ENCODE results near the gene ANO2. TPM values are rescaled to one million over a fixed set of nuclear protein-coding genes. Genes with fewer than 3 reads are reported as not detected.

Gene ANO2
- total and polyA plus RNA-seq, 2 donors (not counting 3 experiments of a cell fraction or from before 2014, with no cell fraction given), result 15.4 to 65.0 TPM

- Histone ChIP-seq H3K4me1 (ENCODE audit: control insufficient read depth, extremely low read depth, insufficient read depth, low read length) (no peaks in the 10 kb centered on the region), H3K4me3 (replicated peaks in 1 of 3; ENCODE audit: insufficient read depth in 1 of 3, low read depth in 1 of 3, low read length in 3 of 3) (no peak overlapping the region), H3K27ac (ENCODE audit: insufficient read depth, low read depth, low read length) (no peak overlapping the region), H3K79me2 (ENCODE audit: control insufficient read depth, insufficient read depth, low read length) (no peaks in the 10 kb centered on the region), H3K27me3 (ENCODE audit: control insufficient read depth in 2 of 2, insufficient read depth in 2 of 2, low read length in 2 of 2) (no peaks in the 10 kb centered on the region), H3K9me1 (replicated peaks; ENCODE audit: control insufficient read depth, extremely low read depth, insufficient read depth, low read length) (peaks cover 3% of the 10 kb centered on the region), H3K9me3 (replicated peaks; ENCODE audit: control insufficient read depth, insufficient read depth, low read length) (no peaks in the 10 kb centered on the region), H4K20me1 (replicated peaks; ENCODE audit: control insufficient read depth, extremely low read depth, insufficient read depth, low read length) (no peaks in the 10 kb centered on the region), H3K4me2 (ENCODE audit: insufficient read depth, low read length) (no peak overlapping the region), H3K9ac (replicated peaks; ENCODE audit: extremely low read depth, insufficient read depth, low read length) (no peak overlapping the region), H2AFZ (ENCODE audit: low read depth, low read length) (no peak overlapping the region), H3K36me3 (ENCODE audit: control insufficient read depth in 2 of 2, extremely low read depth in 1 of 2, insufficient read depth in 2 of 2, low read length in 2 of 2) (peaks cover 5 to 15% of the 10 kb centered on the region in 2 experiments)
- no TSS peak for BruUV-seq (replicated peaks)
- no peak for TF ChIP-seq POLR2A (IDR thresholded peaks at IDR 0.05; ENCODE audit: low read depth, low read length)
- no peak for TF ChIP-seq JUN (IDR thresholded peaks at IDR 0.05; ENCODE audit: borderline replicate concordance, insufficient read depth, insufficient read length, low read depth)
- TF ChIP-seq EZH2 (IDR thresholded peaks at IDR 0.05; ENCODE audit: borderline replicate concordance, low read depth, low read length, severe bottlenecking), result no peak
- TF ChIP-seq MYC (IDR thresholded peaks at IDR 0.05; ENCODE audit: low read depth, low read length), result no peak
- no peak for TF ChIP-seq FOS (IDR thresholded peaks at IDR 0.05; ENCODE audit: borderline replicate concordance, insufficient read depth, low read length)
- TF ChIP-seq MAX (IDR thresholded peaks at IDR 0.05; ENCODE audit: insufficient read depth, insufficient read length), result no peak
- no peak for TF ChIP-seq POLR2AphosphoS5 (IDR thresholded peaks at IDR 0.05; ENCODE audit: insufficient read depth, low read depth, low read length)
- TF ChIP-seq CTCF (IDR thresholded peaks at IDR 0.05; ENCODE audit: extremely low read depth in 1 of 2, insufficient read depth in 1 of 2, low read depth in 1 of 2, low read length in 2 of 2), result no peak
- no peak for TF ChIP-seq GATA2 (IDR thresholded peaks at IDR 0.05; ENCODE audit: insufficient read depth, insufficient read length, low read depth, low read length)
- FAIRE-seq, result no peak
- ChIA-PET CTCF (interaction anchor here (0.7 to 1.2 kb wide), 2 partner anchors 11 to 78 kb away, joined by 3 read pairs; no protein-coding TSS in a partner anchor), POLR2A (interaction anchor here (0.5 kb wide), 1 partner anchor 67 kb away, joined by 3 read pairs; no protein-coding TSS in a partner anchor)
- intact Hi-C loops (cut with micrococcal nuclease) (no loop called here), dilution Hi-C loops (cut with MboI; ENCODE audit: extremely low pct_ligation_motif_present, low sequenced_read_pairs) (no loop called here)
- no peak for DNase-seq (ENCODE audit: low read depth, low spot score)
Observed at GRCh38 chr12:5571115-5571514, 373.9 kb downstream of the ANO2 start.
